ENCODE measurements around the gene OR5K1. TPM values are rescaled to one million over a fixed set of nuclear protein-coding genes. Genes with fewer than 3 reads are reported as not detected.

The OR5K1 gene
- not detected for total RNA-seq
- 0.02 TPM for polyA plus RNA-seq
- long read RNA-seq, donor 1 = 0 reads
- long read RNA-seq, donor 2 = 0 reads
- long read RNA-seq, donor 3 = 0 reads
- long read RNA-seq, donor 4 = 0 reads
- long read RNA-seq, donor 5 = 0 reads
- long read RNA-seq, donor 6 = 0 reads
- long read RNA-seq, donor 7 = 0 reads
- long read RNA-seq, donor 8 = 0 reads
- long read RNA-seq, donor 9 = 0 reads
- long read RNA-seq, donor 10 = 0 reads

- no peak for DNase-seq (ENCODE audit: low read depth in 6 of 9, low spot score in 9 of 9)
- Histone ChIP-seq H3K4me3 (ENCODE audit: low read length in 2 of 2) (no peak within 1 kb of the TSS), H3K36me3 (ENCODE audit: control insufficient read depth in 2 of 2, insufficient read depth in 2 of 2, low read length in 1 of 2) (no peaks in the 10 kb centered on the region), H3K27ac (ENCODE audit: low read depth in 1 of 2, low read length in 1 of 2) (no peak within 1 kb of the TSS), H3K4me1 (ENCODE audit: control insufficient read depth in 2 of 2, insufficient read depth in 2 of 2, low read length in 2 of 2) (no peaks in the 10 kb centered on the region), H3K27me3 (ENCODE audit: control insufficient read depth in 2 of 2, insufficient read depth in 1 of 2, low read length in 1 of 2) (no peaks in the 10 kb centered on the region), H3K9me3 (ENCODE audit: control insufficient read depth in 2 of 2, insufficient read depth in 1 of 2, low read length in 1 of 2) (no peaks in the 10 kb centered on the region)
- WGBS = 100% methylated on average over 1 of the region's 1 CpG
Measured at GRCh38 chr3:98462901-98463300, at the start of gene OR5K1. Gene OR5K1, plus strand, starts transcription at chr3:98463201. Its CDS starts 6,376 bp downstream, at chr3:98469577.

- no peaks in the 10 kb centered on the region for H3K36me3 ChIP-seq (ENCODE audit: control insufficient read depth in 2 of 2, insufficient read depth in 2 of 2, low read length in 1 of 2)
- H3K27me3 ChIP-seq (ENCODE audit: control insufficient read depth in 2 of 2, insufficient read depth in 1 of 2, low read length in 1 of 2) = no peaks in the 10 kb centered on the region
- no peak for DNase-seq (ENCODE audit: low read depth in 6 of 9, low spot score in 9 of 9)
- H3K4me3 ChIP-seq (ENCODE audit: low read length in 2 of 2) = no peak overlapping the region
- no peaks in the 10 kb centered on the region for H3K4me1 ChIP-seq (ENCODE audit: control insufficient read depth in 2 of 2, insufficient read depth in 2 of 2, low read length in 2 of 2)
- H3K9me3 ChIP-seq (ENCODE audit: control insufficient read depth in 2 of 2, insufficient read depth in 1 of 2, low read length in 1 of 2) = peaks cover 3 to 11% of the 10 kb centered on the region in 2 donors
- H3K27ac ChIP-seq (ENCODE audit: low read depth in 1 of 2, low read length in 1 of 2) = no peak overlapping the region
Measured at GRCh38 chr3:98432575-98432974, 30.4 kb upstream of the OR5K1 start.

GRCh38 chr3:98433764-98434163, 29.2 kb upstream of the OR5K1 start:
- Histone ChIP-seq H3K9me3 (ENCODE audit: control insufficient read depth in 2 of 2, insufficient read depth in 1 of 2, low read length in 1 of 2) (peaks cover 2 to 4% of the 10 kb centered on the region in 2 donors), H3K4me1 (ENCODE audit: control insufficient read depth in 2 of 2, insufficient read depth in 2 of 2, low read length in 2 of 2) (no peaks in the 10 kb centered on the region), H3K27ac (ENCODE audit: low read depth in 1 of 2, low read length in 1 of 2) (no peak overlapping the region), H3K4me3 (ENCODE audit: low read length in 2 of 2) (no peak overlapping the region), H3K36me3 (ENCODE audit: control insufficient read depth in 2 of 2, insufficient read depth in 2 of 2, low read length in 1 of 2) (no peaks in the 10 kb centered on the region), H3K27me3 (ENCODE audit: control insufficient read depth in 2 of 2, insufficient read depth in 1 of 2, low read length in 1 of 2) (no peaks in the 10 kb centered on the region)
- WGBS = 39% methylated on average over 2 of the region's 2 CpGs
- no peak for DNase-seq (ENCODE audit: low read depth in 6 of 9, low spot score in 9 of 9)

GRCh38 chr3:98434412-98434811, 28.6 kb upstream of the OR5K1 start:
- H3K4me3 ChIP-seq (ENCODE audit: low read length in 2 of 2) = no peak overlapping the region
- WGBS = 96% methylated on average over 4 of the region's 4 CpGs
- no peaks in the 10 kb centered on the region for H3K9me3 ChIP-seq (ENCODE audit: control insufficient read depth in 2 of 2, insufficient read depth in 1 of 2, low read length in 1 of 2)
- H3K4me1 ChIP-seq (ENCODE audit: control insufficient read depth in 2 of 2, insufficient read depth in 2 of 2, low read length in 2 of 2) = no peaks in the 10 kb centered on the region
- H3K36me3 ChIP-seq (ENCODE audit: control insufficient read depth in 2 of 2, insufficient read depth in 2 of 2, low read length in 1 of 2) = no peaks in the 10 kb centered on the region
- no peak overlapping the region for H3K27ac ChIP-seq (ENCODE audit: low read depth in 1 of 2, low read length in 1 of 2)
- no peak for DNase-seq (ENCODE audit: low read depth in 6 of 9, low spot score in 9 of 9)
- no peaks in the 10 kb centered on the region for H3K27me3 ChIP-seq (ENCODE audit: control insufficient read depth in 2 of 2, insufficient read depth in 1 of 2, low read length in 1 of 2)

- no peak overlapping the region for H3K27ac ChIP-seq (ENCODE audit: low read depth in 1 of 2, low read length in 1 of 2)
- H3K9me3 ChIP-seq (ENCODE audit: control insufficient read depth in 2 of 2, insufficient read depth in 1 of 2, low read length in 1 of 2) = no peaks in the 10 kb centered on the region
- H3K4me1 ChIP-seq (ENCODE audit: control insufficient read depth in 2 of 2, insufficient read depth in 2 of 2, low read length in 2 of 2) = no peaks in the 10 kb centered on the region
- no peaks in the 10 kb centered on the region for H3K36me3 ChIP-seq (ENCODE audit: control insufficient read depth in 2 of 2, insufficient read depth in 2 of 2, low read length in 1 of 2)
- no peaks in the 10 kb centered on the region for H3K27me3 ChIP-seq (ENCODE audit: control insufficient read depth in 2 of 2, insufficient read depth in 1 of 2, low read length in 1 of 2)
- H3K4me3 ChIP-seq (ENCODE audit: low read length in 2 of 2) = no peak overlapping the region
- no peak for DNase-seq (ENCODE audit: low read depth in 6 of 9, low spot score in 9 of 9)
Measured at GRCh38 chr3:98440283-98440682, 22.7 kb upstream of the OR5K1 start.

- 93% methylated on average over 5 of the region's 5 CpGs for WGBS
- H3K4me3 ChIP-seq (ENCODE audit: low read length in 2 of 2) = no peak overlapping the region
- no peaks in the 10 kb centered on the region for H3K27me3 ChIP-seq (ENCODE audit: control insufficient read depth in 2 of 2, insufficient read depth in 1 of 2, low read length in 1 of 2)
- no peaks in the 10 kb centered on the region for H3K4me1 ChIP-seq (ENCODE audit: control insufficient read depth in 2 of 2, insufficient read depth in 2 of 2, low read length in 2 of 2)
- no peaks in the 10 kb centered on the region for H3K9me3 ChIP-seq (ENCODE audit: control insufficient read depth in 2 of 2, insufficient read depth in 1 of 2, low read length in 1 of 2)
- no peak for DNase-seq (ENCODE audit: low read depth in 6 of 9, low spot score in 9 of 9)
- no peak overlapping the region for H3K27ac ChIP-seq (ENCODE audit: low read depth in 1 of 2, low read length in 1 of 2)
- no peaks in the 10 kb centered on the region for H3K36me3 ChIP-seq (ENCODE audit: control insufficient read depth in 2 of 2, insufficient read depth in 2 of 2, low read length in 1 of 2)
Measured at GRCh38 chr3:98445949-98446406, 17.0 kb upstream of the OR5K1 start.

GRCh38 chr3:98449606-98450193, 13.3 kb upstream of the OR5K1 start:
- no peaks in the 10 kb centered on the region for H3K9me3 ChIP-seq (ENCODE audit: control insufficient read depth in 2 of 2, insufficient read depth in 1 of 2, low read length in 1 of 2)
- WGBS = 98% methylated on average over 7 of the region's 7 CpGs

GRCh38 chr3:98450372-98450771, 12.6 kb upstream of the OR5K1 start:
- DNase-seq (ENCODE audit: low read depth in 6 of 9, low spot score in 9 of 9) = no peak
- no peaks in the 10 kb centered on the region for H3K4me1 ChIP-seq (ENCODE audit: control insufficient read depth in 2 of 2, insufficient read depth in 2 of 2, low read length in 2 of 2)
- no peaks in the 10 kb centered on the region for H3K27me3 ChIP-seq (ENCODE audit: control insufficient read depth in 2 of 2, insufficient read depth in 1 of 2, low read length in 1 of 2)
- WGBS = 97% methylated on average over 4 of the region's 4 CpGs
- H3K36me3 ChIP-seq (ENCODE audit: control insufficient read depth in 2 of 2, insufficient read depth in 2 of 2, low read length in 1 of 2) = no peaks in the 10 kb centered on the region
- H3K27ac ChIP-seq (ENCODE audit: low read depth in 1 of 2, low read length in 1 of 2) = no peak overlapping the region
- no peak overlapping the region for H3K4me3 ChIP-seq (ENCODE audit: low read length in 2 of 2)
- H3K9me3 ChIP-seq (ENCODE audit: control insufficient read depth in 2 of 2, insufficient read depth in 1 of 2, low read length in 1 of 2) = no peaks in the 10 kb centered on the region

More at GRCh38 chr3:98449606-98450193, 13.3 kb upstream of the OR5K1 start:
- H3K27ac ChIP-seq (ENCODE audit: low read depth in 1 of 2, low read length in 1 of 2) = no peak overlapping the region
- no peak overlapping the region for H3K4me3 ChIP-seq (ENCODE audit: low read length in 2 of 2)
- no peak for DNase-seq (ENCODE audit: low read depth in 6 of 9, low spot score in 9 of 9)
- no peaks in the 10 kb centered on the region for H3K36me3 ChIP-seq (ENCODE audit: control insufficient read depth in 2 of 2, insufficient read depth in 2 of 2, low read length in 1 of 2)
- no peaks in the 10 kb centered on the region for H3K27me3 ChIP-seq (ENCODE audit: control insufficient read depth in 2 of 2, insufficient read depth in 1 of 2, low read length in 1 of 2)
- H3K4me1 ChIP-seq (ENCODE audit: control insufficient read depth in 2 of 2, insufficient read depth in 2 of 2, low read length in 2 of 2) = no peaks in the 10 kb centered on the region

GRCh38 chr3:98453827-98454226, 9.2 kb upstream of the OR5K1 start:
- no peak for DNase-seq (ENCODE audit: low read depth in 6 of 9, low spot score in 9 of 9)
- H3K36me3 ChIP-seq (ENCODE audit: control insufficient read depth in 2 of 2, insufficient read depth in 2 of 2, low read length in 1 of 2) = no peaks in the 10 kb centered on the region
- no peak overlapping the region for H3K27ac ChIP-seq (ENCODE audit: low read depth in 1 of 2, low read length in 1 of 2)
- no peak overlapping the region for H3K4me3 ChIP-seq (ENCODE audit: low read length in 2 of 2)
- H3K27me3 ChIP-seq (ENCODE audit: control insufficient read depth in 2 of 2, insufficient read depth in 1 of 2, low read length in 1 of 2) = no peaks in the 10 kb centered on the region
- no peaks in the 10 kb centered on the region for H3K9me3 ChIP-seq (ENCODE audit: control insufficient read depth in 2 of 2, insufficient read depth in 1 of 2, low read length in 1 of 2)
- H3K4me1 ChIP-seq (ENCODE audit: control insufficient read depth in 2 of 2, insufficient read depth in 2 of 2, low read length in 2 of 2) = no peaks in the 10 kb centered on the region

All from thymus (tissue), 14 donors.